Colonic mucosa (tissue), 4 donors: Measurements from ENCODE around the gene SLC6A11. TPM values are rescaled to one million over a fixed set of nuclear protein-coding genes. Genes with fewer than 3 reads are reported as not detected.

Source experiments
- DNase-seq: peaks from one replicate; pipeline ENCODE4 v3.0.0-alpha.2; 2020
- H3K27ac ChIP-seq: fragments of 200-600 bp; one replicate; pipeline ENCODE4 v1.8.0; 2021
- H3K27me3 ChIP-seq: fragments of 200-600 bp; one replicate; pipeline ENCODE4 v1.8.0; 2021
- H3K36me3 ChIP-seq: fragments of 200-600 bp; one replicate; pipeline ENCODE4 v1.8.0; 2021
- H3K4me1 ChIP-seq: fragments of 200-600 bp; one replicate; pipeline ENCODE4 v1.8.0; 2021; ENCODE audit warnings: mild to moderate bottlenecking
- H3K4me3 ChIP-seq: fragments of 200-600 bp; one replicate; pipeline ENCODE4 v1.8.0; 2021
- H3K9ac ChIP-seq, 2 donors: one replicate each; pipeline ENCODE4 v1.7.0; 2013; ENCODE audit warnings: control low read depth in 2 of 2, low read depth in 2 of 2, low read length in 2 of 2
- H3K9me3 ChIP-seq: fragments of 200-600 bp; one replicate; pipeline ENCODE4 v1.8.0; 2021
- CTCF ChIP-seq: fragments of 200-600 bp; IDR thresholded peaks from one replicate; pipeline ENCODE4 v1.8.0; 2022; ENCODE audit warnings: antibody characterized with exemption, mild to moderate bottlenecking
- intact Hi-C: fragments of 100-400 bp; cut with DNase I; formaldehyde crosslinking; loops from one replicate; pipeline ENCODE4 v1.14.1; 2022
- total RNA-seq, 2 donors: library from RNA; stranded (reverse); fragmentation: NEBNext Ultra II Directional in 1 of 2; extraction: Animal tissue kit (Norgen Biotek cat#: 25700) in 1 of 2; gene quantifications; one replicate each; pipeline ENCODE4 v1.2.1, GENCODE V29; 2021
- donor health status: healthy.
- donor health status: DM: no; HTN: no; CAD: no.
- donor health status: DM: no; HTN: no; CAD: no.

SLC6A11 gene
- total RNA-seq, 2 donors from 2014 or later: not detected

- no peak for DNase-seq
- Histone ChIP-seq H3K4me1 (no peaks in the 10 kb centered on the region), H3K9me3 (no peaks in the 10 kb centered on the region), H3K27me3 (peaks cover 12% of the 10 kb centered on the region), H3K27ac (no peak overlapping the region), H3K36me3 (no peaks in the 10 kb centered on the region), H3K4me3 (no peak overlapping the region), H3K9ac (no peak overlapping the region)
- TF ChIP-seq CTCF: no peak
- intact Hi-C loops: no loop called here
Measured at GRCh38 chr3:10817506-10817905, 1.5 kb downstream of the SLC6A11 start.

- Histone ChIP-seq H3K27me3 (no peaks in the 10 kb centered on the region), H3K27ac (no peak overlapping the region), H3K4me1 (no peaks in the 10 kb centered on the region), H3K4me3 (no peak overlapping the region), H3K9ac (no peak overlapping the region), H3K36me3 (no peaks in the 10 kb centered on the region), H3K9me3 (no peaks in the 10 kb centered on the region)
- no peak for TF ChIP-seq CTCF
- no peak for DNase-seq
- intact Hi-C loops: no loop called here
Measured at GRCh38 chr3:10822055-10822454, 6.0 kb downstream of the SLC6A11 start.

DNA sequence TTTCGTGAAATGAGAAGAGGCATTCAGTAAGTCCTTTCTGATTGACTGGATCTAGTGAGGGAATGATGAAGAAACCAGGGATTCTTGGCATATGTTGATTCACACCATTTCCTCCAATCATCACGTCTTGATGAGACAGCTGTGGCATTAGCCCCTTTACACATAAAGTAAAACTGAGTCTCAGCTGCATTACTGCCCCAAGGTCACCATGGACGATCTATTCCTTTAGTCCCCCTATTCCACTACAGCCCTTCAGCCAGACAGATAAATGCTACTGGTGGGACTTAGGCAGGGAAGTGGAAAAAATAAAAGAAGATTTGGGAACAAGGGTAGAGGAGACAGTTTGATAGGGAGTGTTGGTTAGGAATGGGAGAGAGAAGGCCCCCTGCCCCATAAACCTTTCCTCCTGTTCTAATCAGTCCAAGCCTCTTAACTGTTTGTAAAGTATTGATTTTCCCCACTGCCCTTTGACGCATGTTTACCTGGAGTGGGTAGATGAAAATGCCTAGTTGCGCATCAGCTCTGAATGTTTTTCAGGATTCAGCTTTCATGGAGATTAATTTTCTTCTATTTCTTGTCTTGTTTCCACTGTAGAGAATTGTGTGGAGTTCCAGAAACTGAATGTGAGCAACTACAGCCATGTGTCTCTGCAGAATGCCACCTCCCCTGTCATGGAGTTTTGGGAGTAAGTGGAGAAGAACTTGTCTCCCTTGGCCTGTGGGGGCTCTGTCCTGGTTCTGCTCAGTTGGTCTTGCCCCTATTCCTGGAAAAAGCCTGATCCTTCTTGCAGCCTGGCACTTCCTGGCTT, 6.9 kb downstream of the SLC6A11 start:
- intact Hi-C loops: no loop called here
- Histone ChIP-seq H3K4me3 (no peak overlapping the region), H3K27me3 (no peaks in the 10 kb centered on the region), H3K4me1 (no peaks in the 10 kb centered on the region), H3K27ac (no peak overlapping the region), H3K9me3 (no peaks in the 10 kb centered on the region), H3K36me3 (no peaks in the 10 kb centered on the region), H3K9ac (no peak overlapping the region)
- TF ChIP-seq CTCF: no peak
- no peak for DNase-seq

- no peak overlapping the region for H3K27ac ChIP-seq
- intact Hi-C loops: no loop called here
- H3K4me1 ChIP-seq: no peaks in the 10 kb centered on the region
- no peaks in the 10 kb centered on the region for H3K36me3 ChIP-seq
- H3K4me3 ChIP-seq: no peak overlapping the region
- H3K27me3 ChIP-seq: no peaks in the 10 kb centered on the region
- H3K9ac ChIP-seq: no peak overlapping the region
- no peaks in the 10 kb centered on the region for H3K9me3 ChIP-seq
- TF ChIP-seq CTCF: no peak
- no peak for DNase-seq
Measured at GRCh38 chr3:10823516-10823818, 7.4 kb downstream of the SLC6A11 start.

DNA sequence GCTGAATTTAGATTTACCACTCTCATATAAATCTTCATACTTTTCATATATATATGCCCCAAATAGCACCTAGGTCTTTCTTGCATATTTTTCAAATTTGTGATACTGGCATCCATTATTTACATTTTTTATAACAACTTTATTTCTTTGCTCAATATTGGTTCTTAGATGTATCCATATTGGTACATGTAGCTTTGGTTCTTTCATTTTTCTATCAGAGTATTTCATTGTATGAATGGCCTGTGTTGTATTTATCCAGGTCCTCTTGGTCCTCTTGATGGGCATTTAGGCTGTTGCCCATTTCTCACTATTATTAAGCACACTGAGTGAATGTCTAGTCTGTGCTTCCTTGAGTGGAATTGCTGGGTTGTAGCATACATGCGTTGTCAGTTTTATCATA, 8.4 kb downstream of the SLC6A11 start:
- no peaks in the 10 kb centered on the region for H3K36me3 ChIP-seq
- H3K9me3 ChIP-seq: no peaks in the 10 kb centered on the region
- no peak overlapping the region for H3K9ac ChIP-seq
- no peaks in the 10 kb centered on the region for H3K27me3 ChIP-seq
- DNase-seq: no peak
- intact Hi-C loops: no loop called here
- no peak overlapping the region for H3K27ac ChIP-seq
- H3K4me1 ChIP-seq: no peaks in the 10 kb centered on the region
- no peak overlapping the region for H3K4me3 ChIP-seq
- no peak for TF ChIP-seq CTCF
